Neural progenitor cell (in vitro differentiated cells): ENCODE data around the gene DOCK10. TPM values are rescaled to one million over a fixed set of nuclear protein-coding genes. Genes with fewer than 3 reads are reported as not detected.

Experiments used
- DNase-seq: peaks from one replicate; pipeline ENCODE4 v3.0.0-alpha.2; 2016; ENCODE audit warnings: low spot score
- H2AFZ ChIP-seq: fragments of 200-600 bp; sonication (generic); replicated peaks from 2 replicates; pipeline ENCODE4 v1.6.1; 2016; ENCODE audit warnings: antibody characterized with exemption
- H3F3A ChIP-seq: fragments of 200-600 bp; sonication (generic); 2 replicates; pipeline ENCODE4 v1.6.1; 2016; ENCODE audit warnings: antibody characterized with exemption, low read depth
- H3K27ac ChIP-seq: fragments of 200-600 bp; sonication (generic); 2 replicates; pipeline ENCODE4 v1.5.1; 2016; ENCODE audit warnings: mild to moderate bottlenecking
- H3K27me3 ChIP-seq: fragments of 200-600 bp; sonication (generic); 2 replicates; pipeline ENCODE4 v1.6.1; 2016; ENCODE audit warnings: mild to moderate bottlenecking, moderate library complexity
- H3K36me3 ChIP-seq: fragments of 200-600 bp; sonication (generic); 2 replicates; pipeline ENCODE4 v1.5.1; 2016
- H3K4me1 ChIP-seq: fragments of 200-600 bp; sonication (generic); 2 replicates; pipeline ENCODE4 v1.6.1; 2016; ENCODE audit warnings: mixed run types
- H3K4me2 ChIP-seq: fragments of 200-600 bp; sonication (generic); 2 replicates; pipeline ENCODE4 v1.6.1; 2016
- H3K4me3 ChIP-seq: fragments of 200-600 bp; sonication (generic); 2 replicates; pipeline ENCODE4 v1.5.1; 2016
- H3K79me2 ChIP-seq: fragments of 200-600 bp; sonication (generic); 2 replicates; pipeline ENCODE4 v1.6.1; 2016; ENCODE audit warnings: low read depth
- H3K9ac ChIP-seq: fragments of 200-600 bp; sonication (generic); 2 replicates; pipeline ENCODE4 v1.6.1; 2016
- H3K9me3 ChIP-seq: fragments of 200-600 bp; sonication (generic); 2 replicates; pipeline ENCODE4 v1.5.1; 2016; ENCODE audit warnings: low read depth
- H4K20me1 ChIP-seq: fragments of 200-600 bp; sonication (generic); 2 replicates; pipeline ENCODE4 v1.6.1; 2016; ENCODE audit warnings: low read depth
- H3K27ac Mint-ChIP-seq: 3 replicates; pipeline ENCODE4 v1.8.0; 2021; ENCODE audit warnings: mixed read lengths
- H3K27me3 Mint-ChIP-seq: 2 replicates; pipeline ENCODE4 v1.8.0; 2022; ENCODE audit warnings: low read depth, mild to moderate bottlenecking, inconsistent platforms, moderate library complexity, mixed read lengths; ENCODE audit not compliant: insufficient read depth
- H3K36me3 Mint-ChIP-seq: 3 replicates; pipeline ENCODE4 v1.8.0; 2021; ENCODE audit warnings: mixed read lengths
- H3K4me1 Mint-ChIP-seq: 3 replicates; pipeline ENCODE4 v1.8.0; 2021; ENCODE audit warnings: mixed read lengths
- H3K4me3 Mint-ChIP-seq: 3 replicates; pipeline ENCODE4 v1.8.0; 2021; ENCODE audit warnings: mild to moderate bottlenecking, moderate library complexity, mixed read lengths
- H3K9me3 Mint-ChIP-seq: 3 replicates; pipeline ENCODE4 v1.8.0; 2020; ENCODE audit warnings: mixed read lengths
- CTCF ChIP-seq: fragments of 200-600 bp; sonication (generic); IDR thresholded peaks from 2 replicates; pipeline ENCODE4 v1.5.1; 2017; ENCODE audit warnings: antibody characterized with exemption, mild to moderate bottlenecking
- EZH2 ChIP-seq: fragments of 200-600 bp; sonication (generic); IDR thresholded peaks from 2 replicates; pipeline ENCODE4 v1.6.1; 2017; ENCODE audit warnings: antibody characterized with exemption, mild to moderate bottlenecking, moderate library complexity
- EZH2phosphoT487 ChIP-seq: fragments of 200-600 bp; sonication (generic); IDR thresholded peaks from 2 replicates; pipeline ENCODE4 v1.6.1; 2017; ENCODE audit warnings: antibody characterized with exemption
- total RNA-seq: library from RNA; depleted of rRNA; stranded (reverse); fragments of >200 nt; gene quantifications from 2 replicates; pipeline ENCODE4 v1.2.3, GENCODE V29; 2015; ENCODE audit warnings: low replicate concordance

The DOCK10 gene
- total RNA-seq, 1 donor from 2014 or later: 1.1 TPM

GRCh38 chr2:225025917-225026571 lies 16.2 kb downstream of the DOCK10 start:
- no peaks in the 10 kb centered on the region for H3K9me3 Mint-ChIP-seq
- no peak for TF ChIP-seq CTCF
- TF ChIP-seq EZH2: no peak
- no peak for TF ChIP-seq EZH2phosphoT487
- Histone ChIP-seq H4K20me1 (no peaks in the 10 kb centered on the region), H3F3A (no peaks in the 10 kb centered on the region), H3K9ac (no peak overlapping the region), H2AFZ (no peak overlapping the region), H3K36me3 (no peaks in the 10 kb centered on the region), H3K4me2 (no peak overlapping the region), H3K79me2 (no peaks in the 10 kb centered on the region), H3K9me3 (no peaks in the 10 kb centered on the region), H3K27me3 (no peaks in the 10 kb centered on the region), H3K4me3 (no peak overlapping the region), H3K27ac (no peak overlapping the region), H3K4me1 (no peaks in the 10 kb centered on the region)
- H3K4me1 Mint-ChIP-seq: no peaks in the 10 kb centered on the region
- H3K27ac Mint-ChIP-seq: no peak overlapping the region
- no peak for DNase-seq
- H3K36me3 Mint-ChIP-seq: no peaks in the 10 kb centered on the region
- H3K27me3 Mint-ChIP-seq: no peaks in the 10 kb centered on the region
- H3K4me3 Mint-ChIP-seq: no peak overlapping the region

GRCh38 chr2:225022188-225022587 lies 20.1 kb downstream of the DOCK10 start:
- no peaks in the 10 kb centered on the region for H4K20me1 ChIP-seq
- H3K9ac ChIP-seq: no peak overlapping the region
- H3K27ac Mint-ChIP-seq: no peak overlapping the region

GRCh38 chr2:225020168-225020849 lies 22.0 kb downstream of the DOCK10 start:
- Histone ChIP-seq H2AFZ (no peak overlapping the region), H3K27ac (no peak overlapping the region), H3F3A (no peaks in the 10 kb centered on the region), H3K4me2 (no peak overlapping the region), H4K20me1 (no peaks in the 10 kb centered on the region), H3K79me2 (no peaks in the 10 kb centered on the region), H3K9ac (no peak overlapping the region), H3K36me3 (no peaks in the 10 kb centered on the region), H3K4me1 (no peaks in the 10 kb centered on the region), H3K27me3 (no peaks in the 10 kb centered on the region), H3K4me3 (no peak overlapping the region), H3K9me3 (no peaks in the 10 kb centered on the region)
- Mint-ChIP-seq H3K27me3 (no peaks in the 10 kb centered on the region), H3K36me3 (no peaks in the 10 kb centered on the region), H3K4me3 (no peak overlapping the region), H3K4me1 (no peaks in the 10 kb centered on the region), H3K27ac (no peak overlapping the region), H3K9me3 (no peaks in the 10 kb centered on the region)
- TF ChIP-seq EZH2phosphoT487 (no peak), EZH2 (no peak), CTCF (no peak)
- DNase-seq: no peak

More at GRCh38 chr2:225022188-225022587, 20.1 kb downstream of the DOCK10 start:
- Mint-ChIP-seq H3K4me3 (no peak overlapping the region), H3K9me3 (no peaks in the 10 kb centered on the region), H3K36me3 (no peaks in the 10 kb centered on the region), H3K27me3 (no peaks in the 10 kb centered on the region), H3K4me1 (no peaks in the 10 kb centered on the region)
- Histone ChIP-seq H3K4me2 (no peak overlapping the region), H2AFZ (no peak overlapping the region), H3F3A (no peaks in the 10 kb centered on the region), H3K36me3 (no peaks in the 10 kb centered on the region), H3K4me3 (no peak overlapping the region), H3K4me1 (no peaks in the 10 kb centered on the region), H3K9me3 (no peaks in the 10 kb centered on the region), H3K79me2 (no peaks in the 10 kb centered on the region), H3K27ac (no peak overlapping the region), H3K27me3 (no peaks in the 10 kb centered on the region)
- DNase-seq: no peak
- TF ChIP-seq EZH2phosphoT487 (no peak), EZH2 (no peak), CTCF (no peak)
